Activated CD8-positive, alpha-beta T cell treated with anti-CD3 and anti-CD28 coated beads for 36 hours (primary cell): ENCODE measurements around the gene SLC3A2. TPM values are rescaled to one million over a fixed set of nuclear protein-coding genes. Genes with fewer than 3 reads are reported as not detected.
"Not testable (repeated sequence)": the region's sequence is repeated elsewhere in the genome, so short reads cannot be mapped to it uniquely, and the experiment has no call there.

ENCODE experiments used
- ATAC-seq: fragments of 200-7000 bp; cut with Tn5 transposase; one replicate; pipeline ENCODE4 v1.10.0; 2021; ENCODE audit warnings: mild to moderate bottlenecking, moderate library complexity
- CTCF ChIA-PET: fragments of 350-600 bp; sonication (Branson Sonifier 250); formaldehyde crosslinking; loops from one replicate; lab custom pipeline; 2021; ENCODE audit warnings: antibody characterized with exemption; lab: Charles Lee
- POLR2A ChIA-PET: fragments of 350-600 bp; sonication (Branson Sonifier 250); formaldehyde crosslinking; loops from one replicate; lab custom pipeline; 2021; ENCODE audit warnings: antibody characterized with exemption; lab: Charles Lee
- DNase-seq: peaks from one replicate; pipeline ENCODE4 v3.0.0-alpha.2; 2020
- H3K27ac Mint-ChIP-seq: one replicate; pipeline ENCODE4 v1.8.0; 2021; ENCODE audit warnings: mild to moderate bottlenecking, mixed read lengths
- H3K27me3 Mint-ChIP-seq: one replicate; pipeline ENCODE4 v1.8.0; 2021; ENCODE audit warnings: mixed read lengths
- H3K36me3 Mint-ChIP-seq: one replicate; pipeline ENCODE4 v1.8.0; 2021; ENCODE audit warnings: low read depth, mixed read lengths
- H3K4me1 Mint-ChIP-seq: one replicate; pipeline ENCODE4 v1.8.0; 2021; ENCODE audit warnings: low read depth, mixed read lengths
- H3K4me3 Mint-ChIP-seq: one replicate; pipeline ENCODE4 v1.8.0; 2021; ENCODE audit warnings: mild to moderate bottlenecking, moderate library complexity, mixed read lengths
- H3K9me3 Mint-ChIP-seq: one replicate; pipeline ENCODE4 v1.8.0; 2021; ENCODE audit warnings: mixed read lengths
- intact Hi-C: fragments of 100-400 bp; cut with micrococcal nuclease; formaldehyde crosslinking; loops from one replicate; pipeline ENCODE4 v1.10.0; 2022
- total RNA-seq, 2 experiments: library from RNA; stranded (reverse); gene quantifications; one replicate each; pipeline ENCODE4 v1.2.3, GENCODE V29; 2021
- TF ChIP-seq, protein P1 (sequence below): fragments of 200-600 bp; IDR thresholded peaks from one replicate; pipeline ENCODE4 v1.8.0; 2022; ENCODE audit warnings: antibody characterized with exemption, mild to moderate bottlenecking

SLC3A2 gene
- total RNA-seq, 2 experiments from 2014 or later = 299 to 315 TPM

DNA sequence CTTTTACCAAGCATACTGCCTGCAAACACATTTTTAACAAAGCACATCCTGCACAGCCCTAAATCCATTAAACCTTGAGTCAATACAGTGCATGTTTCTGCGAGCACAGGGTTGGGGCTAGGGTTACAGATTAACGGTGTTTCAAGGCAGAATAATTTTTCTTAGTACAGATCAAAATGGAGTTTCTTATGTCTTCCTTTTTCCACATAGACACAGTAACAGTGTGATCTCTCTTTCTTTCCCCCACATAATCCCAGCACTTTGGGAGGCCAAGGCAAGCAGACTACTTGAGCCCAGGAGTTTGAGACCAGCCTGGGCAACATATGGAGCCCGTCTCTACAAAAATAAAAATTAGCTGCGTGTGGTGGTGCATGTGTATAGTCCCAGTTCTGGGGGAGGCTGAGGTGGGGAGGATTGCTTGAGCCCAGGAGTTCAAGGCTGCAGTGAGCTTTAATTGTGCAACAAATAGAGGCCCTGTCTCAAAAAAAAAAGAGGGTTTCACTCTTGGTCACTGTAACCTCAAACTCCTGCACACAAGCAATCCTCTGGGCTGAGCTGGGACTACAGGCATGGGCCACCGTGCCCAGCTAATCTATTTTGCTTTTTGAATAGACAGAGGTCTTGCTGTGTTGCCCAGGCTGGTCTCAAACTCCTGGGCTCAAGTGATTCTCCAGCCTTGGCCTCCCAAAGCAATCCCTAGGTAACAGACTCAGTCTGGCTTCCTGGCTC, 19.7 kb upstream of the SLC3A2 start:
- H3K4me1 Mint-ChIP-seq = peaks cover 41% of the 10 kb centered on the region

DNA sequence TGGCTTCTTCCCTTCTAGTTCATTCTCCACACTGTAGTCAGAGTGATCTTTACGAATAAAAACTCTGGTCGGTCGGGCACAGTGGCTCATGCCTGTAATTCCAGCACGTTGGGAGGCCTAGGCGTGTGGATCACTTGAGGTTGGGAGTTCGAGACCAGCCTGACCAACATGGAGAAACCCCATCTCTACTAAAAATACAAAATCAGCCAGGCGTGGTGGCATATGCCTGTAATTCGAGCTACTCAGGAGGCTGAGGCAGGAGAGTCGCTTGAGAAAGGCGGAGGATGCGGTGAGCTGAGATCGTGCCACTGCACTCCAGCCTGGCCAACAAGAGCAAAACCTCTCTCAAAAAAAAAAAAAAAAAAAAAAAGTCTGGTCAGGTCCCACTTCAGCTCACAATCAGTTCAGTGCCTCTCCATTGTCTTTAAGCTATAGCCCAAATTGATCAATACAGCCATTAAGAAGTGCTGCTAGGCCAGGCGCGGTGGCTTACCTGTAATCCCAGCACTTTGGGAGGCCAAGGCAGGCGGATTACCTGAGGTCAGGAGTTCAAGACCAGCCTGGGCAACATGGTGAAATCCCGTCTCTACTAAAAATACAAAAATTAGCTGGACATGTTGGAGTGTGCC, 19.0 kb upstream of the SLC3A2 start:
- H3K4me1 Mint-ChIP-seq = peaks cover 40% of the 10 kb centered on the region
- H3K9me3 Mint-ChIP-seq, ATAC-seq, DNase-seq, H3K27me3 Mint-ChIP-seq, H3K4me3 Mint-ChIP-seq: not testable (repeated sequence)
- CTCF ChIA-PET = interaction anchor here (0.7 to 4.7 kb wide), 10 partner anchors 8 to 437 kb away, joined by 3 to 47 read pairs (median 3); partner anchors contain the start of genes TEX54 and TMEM179B
- intact Hi-C loops = loop anchor here (1.0 kb wide), 1 partner anchor 75 kb away; no protein-coding TSS in a partner anchor
- POLR2A ChIA-PET = interaction anchor here (0.6 to 5.7 kb wide), 9 partner anchors 8 to 235 kb away, joined by 3 to 31 read pairs (median 4); partner anchors contain the start of genes POLR2G, SLC3A2 and STX5
- H3K27ac Mint-ChIP-seq = peak overlapping the region; percentile 61
- peaks cover 25% of the 10 kb centered on the region for H3K36me3 Mint-ChIP-seq

More for the DNA sequence above, 19.7 kb upstream of the SLC3A2 start:
- ATAC-seq = no peak
- no peak for DNase-seq
- ChIA-PET CTCF (interaction anchor here (1.0 to 4.7 kb wide), 7 partner anchors 7 to 436 kb away, joined by 3 to 47 read pairs (median 3); partner anchors contain the start of gene TMEM179B), POLR2A (interaction anchor here (0.6 to 5.7 kb wide), 5 partner anchors 19 to 235 kb away, joined by 3 to 31 read pairs (median 4); partner anchors contain the start of gene SLC3A2)
- intact Hi-C loops = no loop called here
- Mint-ChIP-seq H3K9me3 (no peaks in the 10 kb centered on the region), H3K36me3 (peaks cover 30% of the 10 kb centered on the region), H3K27ac (peak overlapping the region; percentile 61), H3K4me3 (no peak overlapping the region), H3K27me3 (no peaks in the 10 kb centered on the region)
- TF ChIP-seq, protein P1, sequence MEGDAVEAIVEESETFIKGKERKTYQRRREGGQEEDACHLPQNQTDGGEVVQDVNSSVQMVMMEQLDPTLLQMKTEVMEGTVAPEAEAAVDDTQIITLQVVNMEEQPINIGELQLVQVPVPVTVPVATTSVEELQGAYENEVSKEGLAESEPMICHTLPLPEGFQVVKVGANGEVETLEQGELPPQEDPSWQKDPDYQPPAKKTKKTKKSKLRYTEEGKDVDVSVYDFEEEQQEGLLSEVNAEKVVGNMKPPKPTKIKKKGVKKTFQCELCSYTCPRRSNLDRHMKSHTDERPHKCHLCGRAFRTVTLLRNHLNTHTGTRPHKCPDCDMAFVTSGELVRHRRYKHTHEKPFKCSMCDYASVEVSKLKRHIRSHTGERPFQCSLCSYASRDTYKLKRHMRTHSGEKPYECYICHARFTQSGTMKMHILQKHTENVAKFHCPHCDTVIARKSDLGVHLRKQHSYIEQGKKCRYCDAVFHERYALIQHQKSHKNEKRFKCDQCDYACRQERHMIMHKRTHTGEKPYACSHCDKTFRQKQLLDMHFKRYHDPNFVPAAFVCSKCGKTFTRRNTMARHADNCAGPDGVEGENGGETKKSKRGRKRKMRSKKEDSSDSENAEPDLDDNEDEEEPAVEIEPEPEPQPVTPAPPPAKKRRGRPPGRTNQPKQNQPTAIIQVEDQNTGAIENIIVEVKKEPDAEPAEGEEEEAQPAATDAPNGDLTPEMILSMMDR = no peak

DNA sequence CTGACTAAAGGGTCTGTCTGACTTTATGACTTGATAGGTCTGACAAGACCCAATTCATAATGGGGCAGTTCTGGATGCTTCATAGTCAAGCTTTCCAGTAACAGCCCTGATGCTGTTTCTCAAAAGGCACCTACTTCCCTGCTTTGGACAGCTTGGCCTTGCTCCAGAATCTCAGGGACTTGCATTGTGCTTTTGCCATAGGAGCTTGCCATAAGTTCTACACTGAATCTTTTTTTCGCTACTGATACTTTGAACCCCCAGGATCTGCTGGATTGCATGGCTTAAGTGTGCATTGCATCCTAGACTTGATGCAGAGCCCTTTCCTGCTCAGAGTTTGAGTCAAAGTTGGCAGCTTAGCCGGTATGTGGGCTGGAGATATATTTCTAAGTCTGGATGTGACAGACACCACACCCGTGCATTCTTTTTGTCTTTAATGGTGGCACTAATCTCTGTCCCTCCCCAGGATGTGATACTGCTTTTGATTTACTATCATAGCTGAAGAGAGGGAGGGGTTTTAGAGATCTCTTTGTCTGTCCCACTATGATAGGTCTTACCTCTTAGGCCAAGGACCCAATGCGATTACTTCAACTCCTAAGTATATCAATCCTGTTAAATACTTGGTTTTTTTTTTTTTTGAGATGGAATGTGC, 16.9 kb upstream of the SLC3A2 start:
- ChIA-PET CTCF (interaction anchor here (0.9 to 4.7 kb wide), 9 partner anchors 8 to 133 kb away, joined by 3 to 47 read pairs (median 3); partner anchors contain the start of gene TMEM179B), POLR2A (interaction anchor here (0.6 to 5.7 kb wide), 7 partner anchors 8 to 102 kb away, joined by 3 to 49 read pairs (median 7); partner anchors contain the start of genes POLR2G, SLC3A2 and TEX54)
- no peak overlapping the region for H3K27ac Mint-ChIP-seq
- ATAC-seq (no peak), DNase-seq (no peak)
- intact Hi-C loops = no loop called here
- peaks cover 29% of the 10 kb centered on the region for H3K4me1 Mint-ChIP-seq
- H3K4me3 Mint-ChIP-seq = no peak overlapping the region
- TF ChIP-seq, protein P1 = no peak
- H3K27me3 Mint-ChIP-seq = no peaks in the 10 kb centered on the region
- H3K36me3 Mint-ChIP-seq = peaks cover 11% of the 10 kb centered on the region
- no peaks in the 10 kb centered on the region for H3K9me3 Mint-ChIP-seq

DNA sequence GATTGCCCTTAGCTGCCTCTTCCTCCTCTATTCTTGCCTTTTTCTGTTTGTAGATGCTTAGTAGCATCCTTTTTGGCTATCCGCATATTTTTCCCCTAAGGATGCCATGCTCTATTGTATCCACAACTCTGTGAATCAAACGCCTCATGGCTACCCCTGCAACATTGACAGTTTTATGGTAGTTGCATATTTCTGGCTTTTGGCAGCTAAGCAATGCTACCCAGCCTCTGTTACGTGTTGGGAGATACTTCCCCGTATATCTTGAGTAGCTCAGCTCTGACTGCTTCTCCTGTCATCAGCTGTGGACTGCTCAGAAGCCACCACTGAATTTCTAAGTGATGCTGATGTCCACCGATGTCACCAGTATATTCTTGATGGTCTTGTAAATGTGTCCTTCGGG, 15.1 kb upstream of the SLC3A2 start:
- Mint-ChIP-seq H3K4me3 (no peak overlapping the region), H3K27me3 (no peaks in the 10 kb centered on the region), H3K4me1 (peaks cover 20% of the 10 kb centered on the region), H3K9me3 (no peaks in the 10 kb centered on the region), H3K27ac (no peak overlapping the region), H3K36me3 (peaks cover 8% of the 10 kb centered on the region)
- POLR2A ChIA-PET = interaction anchor here (0.7 to 5.7 kb wide), 5 partner anchors 10 to 119 kb away, joined by 3 to 49 read pairs (median 11); partner anchors contain the start of gene SLC3A2
- no peak for ATAC-seq
- intact Hi-C loops = no loop called here
- no peak for DNase-seq
- CTCF ChIA-PET = interaction anchor here (1.0 to 2.3 kb wide), 5 partner anchors 9 to 273 kb away, joined by 3 to 7 read pairs (median 3); partner anchors contain the start of genes POLR2G and SLC3A2
- TF ChIP-seq, protein P1 = no peak

DNA sequence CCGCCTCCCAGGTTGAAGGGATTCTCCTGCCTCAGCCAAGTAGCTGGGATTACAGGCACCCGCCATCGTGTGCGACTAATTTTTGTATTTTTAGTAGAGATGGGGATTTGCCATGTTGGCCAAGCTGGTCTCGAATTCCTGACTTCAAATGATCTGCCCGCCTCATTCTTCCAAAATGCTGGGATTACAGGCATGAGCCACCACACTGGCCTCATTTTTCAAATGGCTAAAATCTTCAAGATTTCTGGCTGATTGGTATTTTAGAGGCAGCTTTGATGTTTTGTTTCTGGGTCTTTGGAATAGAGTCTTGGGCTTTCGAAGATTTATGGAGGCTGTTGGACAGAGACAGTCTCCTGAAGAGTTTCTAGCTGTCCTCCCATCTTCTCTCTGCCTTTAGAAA, 5.8 kb upstream of the SLC3A2 start:
- ATAC-seq (no peak), DNase-seq (no peak)
- H3K4me3 Mint-ChIP-seq = no peak overlapping the region
- no peaks in the 10 kb centered on the region for H3K27me3 Mint-ChIP-seq
- H3K27ac Mint-ChIP-seq = no peak overlapping the region
- CTCF ChIA-PET = interaction anchor here (0.9 to 2.5 kb wide), 3 partner anchors 9 to 88 kb away, joined by 3 to 9 read pairs (median 6); no protein-coding TSS in a partner anchor
- H3K36me3 Mint-ChIP-seq = peaks cover 29% of the 10 kb centered on the region
- POLR2A ChIA-PET = interaction anchor here (1.4 to 1.5 kb wide), 2 partner anchors 20 to 34 kb away, joined by 8 read pairs; no protein-coding TSS in a partner anchor
- H3K9me3 Mint-ChIP-seq = no peaks in the 10 kb centered on the region
- TF ChIP-seq, protein P1 = no peak
- intact Hi-C loops = no loop called here
- peaks cover 7% of the 10 kb centered on the region for H3K4me1 Mint-ChIP-seq
